Smooth muscle cell of bladder (primary cell): ENCODE measurements around the gene MSANTD4. TPM values are rescaled to one million over a fixed set of nuclear protein-coding genes. Genes with fewer than 3 reads are reported as not detected.

ENCODE experiments used
- total RNA-seq: library from RNA; depleted of rRNA; stranded (reverse); fragments of >200 nt; gene quantifications from 2 replicates; pipeline ENCODE4 v1.2.3, GENCODE V29; 2014

The MSANTD4 gene
- 43.1 and 48.3 TPM in 2 replicates for total RNA-seq

GRCh38 chr11:106021967-106022794 is at the start of gene MSANTD4:
TSS of gene MSANTD4 (minus strand) at chr11:106022240. CDS start at chr11:106010917, 11,323 bp downstream.

Other genes with a start within 250 kb of the MSANTD4 start
- gene KBTBD3, start 55.1 kb upstream of the MSANTD4 start, total RNA-seq = 4.6 and 4.9 TPM in 2 replicates
- 38.2 and 42.1 TPM in 2 replicates for gene AASDHPPT, start 55.4 kb upstream of the MSANTD4 start, total RNA-seq